ENCODE data around the gene ITM2C.

The ITM2C gene

DNA sequence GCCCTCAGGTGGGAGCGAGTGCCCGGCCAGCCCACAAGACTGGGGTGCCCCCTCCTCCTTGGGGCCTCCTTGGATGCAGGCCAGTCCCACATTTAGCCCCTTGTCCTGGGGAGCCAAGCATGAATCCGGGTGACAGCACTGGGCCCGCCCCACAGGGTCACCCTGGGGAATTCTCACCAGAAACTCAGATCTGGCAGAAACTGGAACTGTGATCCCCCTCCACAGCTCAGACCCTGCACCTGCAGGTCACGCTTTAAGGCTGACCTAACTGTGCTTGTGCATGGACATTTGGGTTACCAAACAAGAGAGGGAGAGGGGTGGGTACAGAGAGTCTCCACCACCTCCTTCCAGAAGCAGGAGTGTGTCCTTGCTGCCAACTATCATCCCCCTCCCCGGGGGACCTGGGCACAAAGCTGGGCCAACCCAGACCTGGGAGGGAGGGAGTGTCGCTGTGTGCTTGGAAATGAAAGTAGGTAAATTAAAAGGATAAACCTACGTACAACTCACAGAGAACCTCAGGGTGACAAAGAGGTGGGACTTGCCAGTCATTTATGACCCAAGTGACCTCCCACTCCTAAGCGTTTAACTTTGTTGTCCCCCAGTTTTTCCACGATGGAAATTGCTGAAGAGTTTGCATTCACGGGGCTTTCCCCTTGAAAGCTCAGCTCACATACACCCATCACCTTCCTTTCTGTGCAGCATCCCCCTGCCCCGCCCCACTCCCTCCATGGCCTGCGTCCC lies 9.1 kb downstream of the ITM2C start:
- DNase-seq: no peak

DNA sequence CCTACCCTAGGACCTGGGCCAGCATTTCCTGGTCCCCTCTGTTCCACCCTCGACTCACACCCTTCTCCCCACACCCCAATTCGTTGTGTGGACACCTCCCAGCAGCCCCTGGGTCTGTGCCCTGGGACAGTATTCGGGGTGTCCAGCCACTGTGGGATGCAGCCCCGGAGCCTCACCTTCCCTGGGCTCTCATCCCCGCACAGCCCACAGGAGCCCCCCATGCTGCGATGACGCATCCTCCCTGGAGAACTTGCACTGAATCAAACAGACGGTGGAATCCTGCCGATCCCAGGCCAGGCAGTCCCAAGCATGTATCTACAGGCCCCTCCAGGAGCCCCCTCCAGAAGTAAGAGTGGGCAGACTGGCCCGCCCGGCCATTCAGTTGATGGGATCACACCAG lies 9.7 kb downstream of the ITM2C start:
- no peak for DNase-seq

DNA sequence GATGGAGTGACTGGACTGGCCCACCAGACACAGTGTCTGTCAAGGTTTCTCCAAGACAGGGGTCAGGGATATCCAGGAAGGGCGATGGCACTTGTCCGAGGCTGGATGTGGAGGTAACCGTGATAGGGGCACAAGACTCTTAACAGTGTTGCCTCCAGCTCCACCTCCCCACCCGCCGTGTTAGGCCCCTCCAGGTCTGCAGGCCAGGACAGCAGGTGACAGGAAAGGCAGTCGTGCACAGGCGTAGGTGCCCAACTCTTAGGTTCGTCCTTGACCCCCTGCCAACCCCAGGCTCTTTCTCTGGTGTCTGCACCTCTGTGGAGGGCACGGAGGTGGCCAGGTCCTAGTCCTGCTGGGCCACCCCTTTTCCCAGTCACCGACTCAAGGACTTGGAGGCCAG lies 10.1 kb downstream of the ITM2C start:
- DNase-seq: no peak

DNA sequence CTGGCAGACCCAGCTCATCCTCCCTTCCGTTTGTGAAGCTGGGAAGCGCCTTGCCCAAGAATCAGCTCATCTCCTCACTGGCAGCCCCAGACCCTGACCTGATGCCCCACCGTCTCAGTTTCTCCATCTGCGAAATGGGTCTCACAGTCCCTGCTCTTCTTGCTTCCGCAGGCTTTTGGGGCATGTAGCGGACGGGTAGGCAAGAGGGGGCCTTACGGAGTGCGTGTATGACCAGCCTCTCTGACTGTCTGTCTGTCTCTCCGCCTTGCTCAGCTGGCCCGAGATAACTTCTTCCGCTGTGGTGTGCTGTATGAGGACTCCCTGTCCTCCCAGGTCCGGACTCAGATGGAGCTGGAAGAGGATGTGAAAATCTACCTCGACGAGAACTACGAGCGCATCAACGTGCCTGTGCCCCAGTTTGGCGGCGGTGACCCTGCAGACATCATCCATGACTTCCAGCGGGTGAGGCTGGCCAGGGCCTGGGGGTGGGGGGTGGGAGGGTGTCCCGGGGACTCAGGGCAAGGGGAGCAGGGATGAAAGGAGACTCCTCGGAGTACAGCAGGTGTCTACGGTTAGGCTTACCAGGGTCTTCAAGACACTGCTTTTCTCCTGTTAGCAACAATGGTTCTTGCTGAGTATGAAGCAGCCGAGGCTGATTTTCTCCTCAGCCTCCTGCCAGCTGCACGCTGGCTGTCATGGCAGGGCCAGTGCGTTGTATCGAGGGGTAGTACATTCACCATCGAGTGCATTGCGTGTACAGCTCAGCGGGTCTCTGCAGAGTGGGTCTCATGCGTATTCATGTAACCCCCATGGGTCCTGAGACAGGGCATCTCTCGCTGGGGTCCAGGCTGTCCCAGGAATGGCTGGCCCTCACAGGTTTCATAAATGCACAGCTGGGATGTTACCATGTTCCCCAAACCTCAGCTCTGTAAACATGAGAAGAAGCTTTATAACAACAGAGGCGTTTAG lies 10.9 kb downstream of the ITM2C start:
- no peak for DNase-seq

DNA sequence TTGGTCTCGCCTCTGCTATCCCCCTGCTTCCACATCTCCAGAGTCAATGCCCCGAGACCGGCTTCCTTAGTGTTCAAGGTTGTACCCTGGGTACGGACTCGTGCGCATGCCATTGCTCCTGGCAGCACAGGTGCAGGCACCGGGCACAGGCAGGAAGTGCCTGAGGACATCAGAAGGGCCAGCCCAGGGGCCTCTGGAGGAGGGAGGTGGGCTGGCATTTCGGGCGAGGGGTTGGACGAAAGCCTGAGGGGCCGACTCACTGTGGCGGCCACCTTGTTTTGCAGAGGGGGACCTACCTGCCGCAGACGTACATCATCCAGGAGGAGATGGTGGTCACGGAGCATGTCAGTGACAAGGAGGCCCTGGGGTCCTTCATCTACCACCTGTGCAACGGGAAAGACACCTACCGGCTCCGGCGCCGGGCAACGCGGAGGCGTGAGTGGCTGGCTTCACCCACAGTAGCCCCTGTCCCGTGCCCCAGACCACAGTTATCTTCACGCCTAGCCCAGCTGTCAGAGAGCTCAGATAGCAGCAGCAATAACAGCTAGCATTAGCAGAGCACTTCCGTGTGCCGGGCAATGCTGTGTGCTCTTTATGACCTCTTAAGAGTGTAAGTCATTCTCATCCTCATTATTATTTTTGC lies 12.5 kb downstream of the ITM2C start:
- DNase-seq: no peak

DNA sequence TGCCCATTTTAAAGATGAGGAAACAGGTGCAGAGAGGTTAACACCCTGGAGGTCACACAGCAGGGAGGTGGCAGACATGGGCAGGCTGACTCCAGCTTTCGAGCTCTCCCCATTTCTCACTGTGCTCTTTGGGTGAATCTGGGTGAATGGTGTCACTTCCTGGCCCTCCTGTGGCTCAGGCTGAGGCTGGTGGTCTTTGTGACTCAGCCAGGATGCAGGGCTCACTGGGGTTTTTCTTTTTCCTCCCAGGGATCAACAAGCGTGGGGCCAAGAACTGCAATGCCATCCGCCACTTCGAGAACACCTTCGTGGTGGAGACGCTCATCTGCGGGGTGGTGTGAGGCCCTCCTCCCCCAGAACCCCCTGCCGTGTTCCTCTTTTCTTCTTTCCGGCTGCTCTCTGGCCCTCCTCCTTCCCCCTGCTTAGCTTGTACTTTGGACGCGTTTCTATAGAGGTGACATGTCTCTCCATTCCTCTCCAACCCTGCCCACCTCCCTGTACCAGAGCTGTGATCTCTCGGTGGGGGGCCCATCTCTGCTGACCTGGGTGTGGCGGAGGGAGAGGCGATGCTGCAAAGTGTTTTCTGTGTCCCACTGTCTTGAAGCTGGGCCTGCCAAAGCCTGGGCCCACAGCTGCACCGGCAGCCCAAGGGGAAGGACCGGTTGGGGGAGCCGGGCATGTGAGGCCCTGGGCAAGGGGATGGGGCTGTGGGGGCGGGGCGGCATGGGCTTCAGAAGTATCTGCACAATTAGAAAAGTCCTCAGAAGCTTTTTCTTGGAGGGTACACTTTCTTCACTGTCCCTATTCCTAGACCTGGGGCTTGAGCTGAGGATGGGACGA lies 13.2 kb downstream of the ITM2C start:
- no peak for DNase-seq

DNA sequence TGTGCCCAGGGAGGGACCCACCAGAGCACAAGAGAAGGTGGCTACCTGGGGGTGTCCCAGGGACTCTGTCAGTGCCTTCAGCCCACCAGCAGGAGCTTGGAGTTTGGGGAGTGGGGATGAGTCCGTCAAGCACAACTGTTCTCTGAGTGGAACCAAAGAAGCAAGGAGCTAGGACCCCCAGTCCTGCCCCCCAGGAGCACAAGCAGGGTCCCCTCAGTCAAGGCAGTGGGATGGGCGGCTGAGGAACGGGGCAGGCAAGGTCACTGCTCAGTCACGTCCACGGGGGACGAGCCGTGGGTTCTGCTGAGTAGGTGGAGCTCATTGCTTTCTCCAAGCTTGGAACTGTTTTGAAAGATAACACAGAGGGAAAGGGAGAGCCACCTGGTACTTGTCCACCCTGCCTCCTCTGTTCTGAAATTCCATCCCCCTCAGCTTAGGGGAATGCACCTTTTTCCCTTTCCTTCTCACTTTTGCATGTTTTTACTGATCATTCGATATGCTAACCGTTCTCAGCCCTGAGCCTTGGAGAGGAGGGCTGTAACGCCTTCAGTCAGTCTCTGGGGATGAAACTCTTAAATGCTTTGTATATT lies 14.0 kb downstream of the ITM2C start:
- DNase-seq: no peak

DNA sequence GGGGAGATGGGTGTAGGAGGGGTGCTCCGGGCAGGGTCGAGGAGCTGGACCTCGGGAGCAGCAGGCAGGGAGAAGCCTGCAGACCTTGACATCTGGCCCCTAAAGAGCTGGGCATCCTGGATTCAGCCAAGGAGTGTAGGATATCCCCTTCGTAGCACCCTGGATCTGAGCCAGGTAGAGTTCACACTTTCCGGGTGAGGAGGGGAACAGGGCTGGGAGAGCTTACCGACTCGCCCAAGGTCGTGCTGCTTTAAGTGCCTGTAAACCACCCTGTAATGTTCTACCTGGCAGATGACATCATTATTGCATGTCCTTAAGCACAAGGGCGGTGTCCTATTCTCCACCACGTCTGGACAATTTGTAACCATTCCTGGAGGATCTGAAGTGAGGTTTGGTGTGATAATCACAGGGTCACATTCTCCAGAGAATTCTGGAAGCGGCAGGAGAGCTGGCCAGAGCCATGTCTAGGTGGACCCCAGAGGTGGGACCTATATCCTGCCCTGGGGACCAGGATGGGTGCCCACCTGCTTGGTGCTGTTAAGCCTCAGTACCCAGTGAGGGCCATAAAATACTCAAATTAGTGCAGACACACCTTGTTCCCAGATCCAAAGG lies 14.6 kb downstream of the ITM2C start:
- no peak for DNase-seq

DNA sequence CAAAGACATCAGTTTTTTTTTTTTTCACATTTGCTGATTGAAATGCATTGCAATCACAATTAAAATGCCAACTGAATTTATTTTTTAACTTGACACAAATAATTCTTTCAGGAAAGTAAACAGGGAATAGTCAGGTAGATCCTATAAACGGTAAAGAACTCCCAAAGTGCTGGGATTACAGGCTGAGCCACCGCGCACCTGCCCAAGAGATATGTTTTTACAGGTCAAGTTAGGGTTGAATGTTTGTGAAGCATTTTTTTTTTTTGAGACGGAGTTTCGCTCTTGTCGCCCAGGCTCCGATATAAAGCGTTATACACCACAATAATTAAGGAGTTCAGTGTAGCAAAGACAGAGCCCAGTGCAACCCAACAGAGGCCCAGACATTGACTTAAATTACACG lies 15.1 kb downstream of the ITM2C start:
- DNase-seq: no peak

DNA sequence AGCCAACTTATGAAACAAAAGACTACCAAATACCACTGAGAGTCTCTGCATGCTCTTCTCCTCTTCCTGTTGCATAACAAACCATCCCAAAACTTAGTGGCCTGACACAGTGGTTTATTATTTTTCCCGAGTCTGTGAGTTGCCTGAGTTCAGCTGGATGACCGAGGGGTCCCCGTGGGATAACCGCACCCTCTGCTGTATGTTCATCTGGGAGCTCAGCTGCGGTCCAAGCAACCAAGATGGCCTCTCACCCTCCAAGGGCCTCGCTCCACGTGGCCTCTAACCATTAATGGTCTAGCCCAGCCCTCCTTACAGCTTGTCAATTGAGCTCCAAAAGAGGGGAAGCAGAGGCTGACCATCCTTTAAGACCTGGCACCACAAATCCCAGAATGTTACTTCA lies 17.1 kb downstream of the ITM2C start:
- no peak for DNase-seq

DNA sequence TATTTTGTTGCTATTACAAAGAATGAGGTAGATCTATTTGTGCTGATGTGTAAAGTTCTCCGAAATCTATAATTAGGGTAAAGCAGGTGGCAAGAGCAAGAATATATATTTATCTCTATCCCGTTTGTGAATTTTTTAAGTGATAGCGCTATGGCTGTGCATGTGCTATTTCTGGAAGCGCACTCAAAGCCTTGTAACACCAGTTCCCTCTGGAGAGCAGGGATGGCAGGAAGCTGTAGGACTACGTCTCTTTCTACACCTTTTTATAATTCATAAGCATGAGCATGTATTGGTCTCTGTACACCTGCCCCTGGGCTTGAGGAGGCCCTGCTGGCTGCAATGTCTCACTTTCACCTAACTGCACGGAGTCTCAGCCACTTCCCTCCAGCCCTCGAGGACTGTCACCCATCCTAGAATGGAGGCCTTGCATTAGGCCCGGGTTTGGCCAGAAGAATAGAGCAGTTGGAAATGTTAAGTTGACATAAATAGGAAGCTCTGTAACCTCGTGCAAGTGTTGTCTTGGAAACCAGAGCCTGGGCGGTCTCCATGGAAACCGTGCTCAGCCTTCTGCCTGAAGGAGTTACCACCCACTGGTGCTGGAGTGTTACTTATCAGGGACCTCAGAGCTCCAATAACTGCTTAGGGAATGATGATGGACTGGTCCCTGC lies 20.9 kb downstream of the ITM2C start:
- DNase-seq: no peak

DNA sequence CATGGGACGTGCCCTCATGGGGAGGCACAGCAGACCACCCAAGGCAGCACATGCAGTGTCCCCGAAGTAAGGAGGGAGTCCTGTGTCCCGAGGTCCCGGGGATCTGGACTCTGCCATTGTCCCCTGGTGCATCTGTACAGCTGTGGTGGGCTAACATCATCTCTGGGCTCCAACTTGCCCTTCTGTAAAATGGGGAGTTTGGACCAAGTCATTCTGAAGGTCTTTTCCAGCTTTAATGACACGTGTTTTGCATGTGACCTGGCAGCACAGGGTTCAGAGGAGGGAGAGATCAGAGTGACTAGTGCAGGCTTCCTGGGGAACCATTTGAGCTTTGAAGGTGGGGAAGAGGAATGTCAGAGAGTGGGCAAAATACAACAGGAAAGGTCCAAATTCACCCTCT lies 21.5 kb downstream of the ITM2C start:
- no peak for DNase-seq

DNA sequence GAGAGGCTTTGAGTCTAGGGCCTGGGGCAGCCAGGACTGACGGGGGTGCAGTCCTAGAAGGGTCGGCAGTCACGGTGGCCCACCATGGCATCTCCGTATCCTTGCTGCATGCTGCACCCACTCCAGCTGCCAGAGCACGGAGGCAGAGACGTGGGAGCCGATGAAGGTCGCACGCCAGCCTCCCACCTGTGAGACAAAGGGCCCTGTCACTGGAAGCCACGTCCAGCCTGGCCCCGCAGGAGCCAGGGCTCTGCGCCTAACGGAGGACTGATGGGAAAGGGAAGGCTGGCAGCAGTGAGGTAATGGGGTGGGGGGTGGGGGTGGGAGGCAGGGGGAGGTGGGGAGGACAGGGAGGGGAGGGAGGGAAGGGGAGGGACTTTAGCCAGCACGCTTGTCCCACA lies 21.9 kb downstream of the ITM2C start:
- no peak for DNase-seq

DNA sequence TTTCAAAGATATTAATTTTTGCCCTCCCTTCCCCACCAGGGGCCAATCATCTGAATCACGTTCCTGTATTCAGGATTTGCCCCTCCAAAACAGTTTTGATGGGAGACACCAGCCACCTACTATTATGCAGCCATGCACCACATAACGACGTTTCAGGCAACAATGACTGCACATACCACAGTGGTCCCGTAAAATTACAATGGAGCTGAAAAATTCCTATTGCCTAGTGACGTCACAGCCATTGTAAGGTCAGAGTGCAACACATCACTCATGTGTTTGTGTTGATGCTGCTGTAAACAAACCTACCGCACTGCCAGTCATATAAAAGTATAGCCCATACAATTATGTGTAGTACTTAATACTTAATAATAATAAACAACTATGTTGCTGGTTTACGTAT lies 22.6 kb downstream of the ITM2C start:
- no peak for DNase-seq

DNA sequence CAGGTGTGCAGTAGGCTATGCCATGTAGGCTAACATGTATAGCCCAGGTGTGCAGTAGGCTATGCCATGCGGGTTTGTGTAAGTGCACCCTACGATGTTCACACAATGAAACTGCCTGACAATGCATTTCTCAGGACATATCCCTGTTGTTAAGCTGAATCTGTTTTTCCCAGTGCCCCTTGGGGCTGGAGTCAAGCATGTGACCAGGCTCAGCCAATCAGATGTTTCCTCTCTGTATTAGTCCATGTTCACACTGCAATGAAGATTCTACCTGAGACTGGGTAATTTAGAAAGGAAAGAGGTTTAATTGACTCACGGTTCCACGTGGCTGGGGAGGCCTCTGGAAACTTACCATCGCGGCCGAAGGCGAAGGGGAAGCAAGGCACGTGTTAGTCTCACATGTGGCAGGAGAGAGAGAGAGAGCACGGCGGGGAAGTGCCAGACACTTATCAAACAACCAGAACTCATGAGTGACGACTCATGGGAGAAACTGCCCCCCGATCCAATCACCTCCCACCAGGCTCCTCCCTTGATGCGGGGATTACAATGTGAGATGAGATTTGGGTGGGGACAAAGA lies 24.2 kb downstream of the ITM2C start:
- no peak for DNase-seq

DNA sequence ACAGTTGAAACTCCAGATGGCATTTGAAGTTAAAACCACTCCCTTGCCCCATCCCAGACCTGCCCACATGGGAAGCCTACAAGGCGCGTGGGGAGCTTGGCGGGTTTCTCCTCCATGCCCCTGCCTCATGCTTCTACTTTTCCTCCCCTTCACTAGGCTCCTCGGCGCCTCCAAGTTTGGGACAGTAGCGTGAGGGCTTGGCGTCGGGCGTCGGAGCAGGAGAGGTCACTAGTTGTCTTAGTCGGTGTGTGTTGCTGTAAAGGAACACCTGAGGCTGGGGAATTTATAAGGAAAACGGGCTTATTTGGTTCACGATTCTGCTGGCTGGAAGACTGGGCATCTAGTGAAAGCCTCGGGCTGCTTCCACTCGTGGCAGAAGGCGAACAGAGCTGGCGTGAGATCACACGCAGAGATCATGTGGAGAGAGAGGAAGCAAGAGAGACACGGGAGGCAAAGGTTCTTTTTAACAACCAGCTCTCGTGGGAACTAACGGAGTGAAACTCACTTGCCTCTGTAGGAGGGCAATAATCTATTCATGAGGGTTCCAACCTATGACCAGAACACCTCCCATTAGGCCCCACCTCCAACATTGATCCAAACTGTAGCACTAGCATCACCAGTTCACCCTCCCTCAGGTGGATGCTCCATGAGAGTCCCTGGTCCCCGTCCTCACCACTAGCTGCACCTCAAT lies 25.3 kb downstream of the ITM2C start:
- no peak for DNase-seq

DNA sequence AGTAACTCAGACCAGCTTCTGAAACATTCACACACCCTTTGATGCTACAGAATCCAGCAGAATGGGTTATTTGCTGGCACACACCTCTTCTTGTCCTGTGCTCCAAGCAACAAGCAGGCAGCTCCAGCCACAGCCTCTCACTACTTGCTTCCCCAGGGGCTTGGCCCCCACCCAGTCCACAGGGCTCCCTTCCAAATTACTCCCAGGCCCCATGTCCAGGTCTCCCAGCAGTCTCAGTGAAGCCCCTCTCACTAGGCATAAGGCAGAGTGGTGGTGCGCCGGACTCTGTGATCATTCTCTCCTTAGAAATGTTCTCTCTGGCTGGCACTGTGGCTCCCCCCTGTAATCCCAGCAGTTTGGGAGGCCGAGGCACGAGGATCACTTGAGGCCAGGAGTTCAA lies 25.9 kb downstream of the ITM2C start:
- DNase-seq: no peak

DNA sequence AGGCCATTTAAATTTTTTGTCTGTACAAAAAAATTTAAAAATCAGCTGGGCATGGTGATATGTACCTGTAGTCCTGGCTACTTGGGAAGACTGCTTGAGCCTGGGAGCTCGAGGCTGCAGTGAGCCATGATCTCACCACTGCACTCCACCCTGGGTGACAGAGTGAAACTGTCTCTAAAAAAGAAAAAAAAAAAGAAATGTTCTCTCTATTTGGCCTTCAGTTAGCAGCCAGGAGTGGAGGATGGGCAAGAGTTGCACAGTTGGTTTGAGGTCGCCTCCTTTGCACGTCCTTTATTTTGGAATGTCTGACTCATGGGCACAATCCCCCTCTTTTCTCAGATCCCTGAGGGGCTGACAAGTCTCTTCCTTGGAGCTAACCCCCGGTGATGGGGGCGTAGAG lies 26.3 kb downstream of the ITM2C start:
- no peak for DNase-seq

DNA sequence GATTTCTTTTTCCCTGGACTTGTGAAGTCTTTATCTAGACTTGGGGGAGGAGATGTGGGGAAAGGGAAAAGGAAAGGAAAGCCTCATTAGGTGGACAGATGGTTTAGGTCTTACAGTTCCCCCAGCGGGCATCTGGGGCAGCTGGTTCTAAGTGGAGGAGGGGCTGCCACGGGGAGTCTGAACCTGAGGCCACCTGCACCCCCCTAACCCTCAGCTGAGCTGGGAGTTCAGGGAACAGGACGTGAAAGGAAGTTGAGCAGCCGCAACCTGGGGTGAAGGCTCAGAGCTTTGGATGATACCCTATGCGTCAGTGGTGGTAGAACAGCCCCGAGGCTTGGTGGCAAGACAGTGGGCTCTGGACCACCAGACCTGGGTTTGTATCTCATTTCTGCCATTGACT lies 26.8 kb downstream of the ITM2C start:
- DNase-seq: no peak

DNA sequence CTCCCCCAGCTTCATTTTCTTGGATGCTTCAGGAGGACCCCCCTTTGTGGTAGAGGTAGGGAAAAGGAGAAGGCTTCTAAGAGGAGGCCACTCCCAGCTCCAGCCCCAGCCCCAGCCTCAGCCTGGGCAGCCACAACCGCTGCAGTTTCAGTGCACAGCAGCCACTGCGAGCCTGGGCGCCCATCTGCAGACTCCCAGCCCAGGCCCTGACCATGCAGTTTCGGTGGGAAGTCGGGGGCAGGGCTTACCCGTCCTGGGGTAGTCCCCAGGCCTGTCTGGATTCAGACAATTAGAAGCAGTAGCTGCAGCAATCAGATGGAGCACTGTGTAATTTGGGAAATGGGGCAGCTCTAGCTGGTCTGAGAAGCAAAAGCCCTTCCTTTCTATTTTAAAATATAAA lies 28.6 kb downstream of the ITM2C start:
- DNase-seq: no peak
